ENCODE results near the gene YBEY.

DNA sequence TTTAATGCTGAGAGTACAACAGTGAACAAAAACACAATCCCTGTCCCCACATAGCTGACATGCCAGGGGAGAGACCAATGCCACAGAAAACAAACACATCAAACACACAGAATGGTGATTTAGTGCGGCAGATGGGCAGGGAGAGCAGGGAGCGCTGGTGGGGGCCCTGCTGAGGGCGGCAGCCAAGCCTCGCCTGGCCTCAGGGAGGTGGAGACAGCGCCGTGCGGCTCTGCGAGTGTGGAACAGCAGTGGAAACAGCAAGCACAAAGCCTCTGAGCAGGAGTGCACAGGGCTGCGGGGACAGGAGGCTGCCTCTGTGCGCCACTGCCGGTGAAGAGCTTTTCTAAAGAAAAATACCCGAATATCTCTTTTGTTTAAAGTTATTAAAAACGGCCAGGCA is 17.8 kb upstream of the YBEY start:
- TF ChIP-seq ZNF780A (CRISPR knock-in tag; IDR thresholded peaks at IDR 0.05) (no peak), ZFP1 (CRISPR knock-in tag; IDR thresholded peaks at IDR 0.05) (no peak), ZNF784 (CRISPR knock-in tag; IDR thresholded peaks at IDR 0.05; ENCODE audit: borderline replicate concordance) (no peak), NR1H2 (CRISPR knock-in tag; IDR thresholded peaks at IDR 0.05; ENCODE audit: borderline replicate concordance, low read depth) (no peak), EP300 (IDR thresholded peaks at IDR 0.05; ENCODE audit: low read depth in 2 of 2, low read length in 2 of 2) (no peak), EP300 (CRISPR knock-in tag; IDR thresholded peaks at IDR 0.05; ENCODE audit: borderline replicate concordance) (no peak), MXI1 (IDR thresholded peaks at IDR 0.05; ENCODE audit: borderline replicate concordance, low read depth, low read length) (no peak), NR3C1 (CRISPR knock-in tag; IDR thresholded peaks at IDR 0.05) (no peak), RNF219 (CRISPR knock-in tag; IDR thresholded peaks at IDR 0.05) (no peak), EZH2 (conservative IDR thresholded peaks at IDR 0.05; ENCODE audit: low read depth, low read length) (no peak), FOXM1 (CRISPR knock-in tag; IDR thresholded peaks at IDR 0.05) (no peak), ZNF558 (CRISPR knock-in tag; IDR thresholded peaks at IDR 0.05; ENCODE audit: borderline replicate concordance) (no peak), ZNF143 (CRISPR knock-in tag; IDR thresholded peaks at IDR 0.05) (no peak), HNF4G (IDR thresholded peaks at IDR 0.05; ENCODE audit: borderline replicate concordance, low read depth, low read length) (no peak), HNF4G (CRISPR knock-in tag; IDR thresholded peaks at IDR 0.05; ENCODE audit: borderline replicate concordance, low read depth) (no peak)
- TF ChIP-seq, protein P1, sequence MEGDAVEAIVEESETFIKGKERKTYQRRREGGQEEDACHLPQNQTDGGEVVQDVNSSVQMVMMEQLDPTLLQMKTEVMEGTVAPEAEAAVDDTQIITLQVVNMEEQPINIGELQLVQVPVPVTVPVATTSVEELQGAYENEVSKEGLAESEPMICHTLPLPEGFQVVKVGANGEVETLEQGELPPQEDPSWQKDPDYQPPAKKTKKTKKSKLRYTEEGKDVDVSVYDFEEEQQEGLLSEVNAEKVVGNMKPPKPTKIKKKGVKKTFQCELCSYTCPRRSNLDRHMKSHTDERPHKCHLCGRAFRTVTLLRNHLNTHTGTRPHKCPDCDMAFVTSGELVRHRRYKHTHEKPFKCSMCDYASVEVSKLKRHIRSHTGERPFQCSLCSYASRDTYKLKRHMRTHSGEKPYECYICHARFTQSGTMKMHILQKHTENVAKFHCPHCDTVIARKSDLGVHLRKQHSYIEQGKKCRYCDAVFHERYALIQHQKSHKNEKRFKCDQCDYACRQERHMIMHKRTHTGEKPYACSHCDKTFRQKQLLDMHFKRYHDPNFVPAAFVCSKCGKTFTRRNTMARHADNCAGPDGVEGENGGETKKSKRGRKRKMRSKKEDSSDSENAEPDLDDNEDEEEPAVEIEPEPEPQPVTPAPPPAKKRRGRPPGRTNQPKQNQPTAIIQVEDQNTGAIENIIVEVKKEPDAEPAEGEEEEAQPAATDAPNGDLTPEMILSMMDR (CRISPR knock-in tag; IDR thresholded peaks at IDR 0.05) = no peak
